GM23248 (cell line): Measurements from ENCODE around the gene SAP30BP.

Source experiments
- EZH2 ChIP-seq: fragments of 200-600 bp; sonication (generic); IDR thresholded peaks from 2 replicates; pipeline ENCODE4 v1.6.1; 2018; ENCODE audit warnings: antibody characterized with exemption, mild to moderate bottlenecking; ENCODE audit not compliant: insufficient read depth, poor library complexity, severe bottlenecking
- EZH2phosphoT487 ChIP-seq: fragments of 200-600 bp; sonication (generic); IDR thresholded peaks from 2 replicates; pipeline ENCODE4 v1.6.1; 2018; ENCODE audit warnings: antibody characterized with exemption, moderate library complexity, mild to moderate bottlenecking, low read depth; ENCODE audit not compliant: insufficient read depth

GRCh38 chr17:75670868-75671267 lies 3.7 kb downstream of the SAP30BP start:
- no peak for TF ChIP-seq EZH2
- TF ChIP-seq EZH2phosphoT487: no peak
